GM18498 (cell line): ENCODE data around the gene ACTN4.

Experiments
- ATAC-seq: cut with Tn5 transposase; IDR thresholded peaks from one replicate; pipeline ENCODE4 v1.9.1; 2021; ENCODE audit warnings: mild to moderate bottlenecking, moderate library complexity; ENCODE audit not compliant: unreplicated experiment

The ACTN4 gene

GRCh38 chr19:38635483-38636399, 11.7 kb upstream of the ACTN4 start:
- ATAC-seq, result no peak

- no peak for ATAC-seq
These were observed 9.0 kb upstream of the ACTN4 start for GRCh38 chr19:38638461-38638860.

- no peak for ATAC-seq
These were observed 7.8 kb upstream of the ACTN4 start for GRCh38 chr19:38639679-38640078.

GRCh38 chr19:38640368-38640767, 7.1 kb upstream of the ACTN4 start:
- ATAC-seq, result no peak

GRCh38 chr19:38642176-38642575, 5.3 kb upstream of the ACTN4 start:
- ATAC-seq, result no peak

- ATAC-seq, result no peak
These were observed 2.7 kb upstream of the ACTN4 start for GRCh38 chr19:38644719-38645118.

- no peak for ATAC-seq
These were observed 718 bp downstream of the ACTN4 start for GRCh38 chr19:38647966-38648768.

- ATAC-seq, result no peak
These were observed 1.4 kb downstream of the ACTN4 start for GRCh38 chr19:38648769-38649304.

- no peak for ATAC-seq
These were observed 2.1 kb downstream of the ACTN4 start for GRCh38 chr19:38649305-38650171.

GRCh38 chr19:38650172-38650775, 2.8 kb downstream of the ACTN4 start:
- ATAC-seq, result no peak

GRCh38 chr19:38650911-38651584, 3.6 kb downstream of the ACTN4 start:
- no peak for ATAC-seq

- ATAC-seq, result no peak
These were observed 5.7 kb downstream of the ACTN4 start for GRCh38 chr19:38653028-38653571.

GRCh38 chr19:38654628-38655055, 7.2 kb downstream of the ACTN4 start:
- no peak for ATAC-seq

GRCh38 chr19:38655148-38655824, 7.8 kb downstream of the ACTN4 start:
- peak; percentile 62 for ATAC-seq

- ATAC-seq, result no peak
These were observed 8.9 kb downstream of the ACTN4 start for GRCh38 chr19:38656171-38656981.

- no peak for ATAC-seq
These were observed 10.3 kb downstream of the ACTN4 start for GRCh38 chr19:38657633-38658222.

GRCh38 chr19:38658462-38659306, 11.2 kb downstream of the ACTN4 start:
- no peak for ATAC-seq
